Measurements from ENCODE around the gene CMSS1. TPM values are rescaled to one million over a fixed set of nuclear protein-coding genes. Genes with fewer than 3 reads are reported as not detected.
A peak's percentile ranks its signal among the peaks of the same experiment; 100 is the strongest.

Gene CMSS1
- total RNA-seq, 1 experiment from 2014 or later: 86.3 TPM

GRCh38 chr3:99895703-99896441, 78.2 kb downstream of the CMSS1 start:
- Histone ChIP-seq H3K9me3 (ENCODE audit: control insufficient read depth, insufficient read depth, low read depth, low read length) (no peaks in the 10 kb centered on the region), H3K4me3 (ENCODE audit: low read depth in 2 of 2, low read length in 2 of 2) (no peak overlapping the region), H3K27me3 (ENCODE audit: control insufficient read depth, insufficient read depth, low read length) (no peaks in the 10 kb centered on the region), H3K36me3 (ENCODE audit: control insufficient read depth, insufficient read depth, low read length) (no peaks in the 10 kb centered on the region), H3K4me1 (ENCODE audit: control insufficient read depth, insufficient read depth, low read length) (peaks cover 15% of the 10 kb centered on the region), H3K27ac (ENCODE audit: low read length) (peak overlapping the region; percentile 40; the same call in 1 of the 2 replicates)
- intact Hi-C loops (cut with micrococcal nuclease; ENCODE audit: unreplicated experiment) (no loop called here), in situ Hi-C loops (cut with HindIII; ENCODE audit: low pct_unique_long_range_greater_than_20kb, low sequenced_read_pairs) (no loop called here)
- CTCF ChIA-PET: no interaction called here
- POLR2A ChIA-PET: no interaction called here
- peak; percentile 90 for ATAC-seq
- no TSS peak for BruUV-seq (replicated peaks)
- TF ChIP-seq TCF7L2 (IDR thresholded peaks at IDR 0.05; ENCODE audit: low read depth, low read length) (no peak), CTCF (IDR thresholded peaks at IDR 0.05) (no peak), REST (IDR thresholded peaks at IDR 0.05; ENCODE audit: insufficient read depth in 1 of 2, low read depth in 2 of 2, low read length in 1 of 2) (no peak), SIN3A (IDR thresholded peaks at IDR 0.05; ENCODE audit: borderline replicate concordance, insufficient read depth, low read depth, low read length) (no peak), POLR2AphosphoS5 (IDR thresholded peaks at IDR 0.05; ENCODE audit: low read depth, low read length) (no peak)
- peak; percentile 65 for DNase-seq (ENCODE audit: low read depth, low spot score)

GRCh38 chr3:99896482-99896881, 78.8 kb downstream of the CMSS1 start:
- ChIA-PET POLR2A (no interaction called here), CTCF (no interaction called here)
- intact Hi-C loops (cut with micrococcal nuclease; ENCODE audit: unreplicated experiment): no loop called here
- no TSS peak for BruUV-seq (replicated peaks)
- Histone ChIP-seq H3K9me3 (ENCODE audit: control insufficient read depth, insufficient read depth, low read depth, low read length) (no peaks in the 10 kb centered on the region), H3K4me1 (ENCODE audit: control insufficient read depth, insufficient read depth, low read length) (peaks cover 20% of the 10 kb centered on the region), H3K4me3 (ENCODE audit: low read depth in 2 of 2, low read length in 2 of 2) (no peak overlapping the region), H3K27ac (ENCODE audit: low read length) (peak overlapping the region; percentile 40; the same call in 1 of the 2 replicates), H3K27me3 (ENCODE audit: control insufficient read depth, insufficient read depth, low read length) (no peaks in the 10 kb centered on the region), H3K36me3 (ENCODE audit: control insufficient read depth, insufficient read depth, low read length) (no peaks in the 10 kb centered on the region)
- in situ Hi-C loops (cut with HindIII; ENCODE audit: low pct_unique_long_range_greater_than_20kb, low sequenced_read_pairs): no loop called here
- DNase-seq (ENCODE audit: low read depth, low spot score) (no peak), ATAC-seq (no peak)
- no peak for TF ChIP-seq POLR2AphosphoS5 (IDR thresholded peaks at IDR 0.05; ENCODE audit: low read depth, low read length)
- no peak for TF ChIP-seq TCF7L2 (IDR thresholded peaks at IDR 0.05; ENCODE audit: low read depth, low read length)
- TF ChIP-seq SIN3A (IDR thresholded peaks at IDR 0.05; ENCODE audit: borderline replicate concordance, insufficient read depth, low read depth, low read length): no peak

GRCh38 chr3:99899603-99900002, 81.9 kb downstream of the CMSS1 start:
- intact Hi-C loops (cut with micrococcal nuclease; ENCODE audit: unreplicated experiment): no loop called here
- POLR2A ChIA-PET: no interaction called here
- Histone ChIP-seq H3K9me3 (ENCODE audit: control insufficient read depth, insufficient read depth, low read depth, low read length) (no peaks in the 10 kb centered on the region), H3K4me1 (ENCODE audit: control insufficient read depth, insufficient read depth, low read length) (peaks cover 27% of the 10 kb centered on the region), H3K27me3 (ENCODE audit: control insufficient read depth, insufficient read depth, low read length) (no peaks in the 10 kb centered on the region), H3K4me3 (ENCODE audit: low read depth in 2 of 2, low read length in 2 of 2) (no peak overlapping the region), H3K36me3 (ENCODE audit: control insufficient read depth, insufficient read depth, low read length) (no peaks in the 10 kb centered on the region), H3K27ac (ENCODE audit: low read length) (no peak overlapping the region)
- DNase-seq (ENCODE audit: low read depth, low spot score) (no peak), ATAC-seq (no peak)
- TF ChIP-seq POLR2AphosphoS5 (IDR thresholded peaks at IDR 0.05; ENCODE audit: low read depth, low read length) (no peak), CTCF (IDR thresholded peaks at IDR 0.05) (no peak), REST (IDR thresholded peaks at IDR 0.05; ENCODE audit: insufficient read depth in 1 of 2, low read depth in 2 of 2, low read length in 1 of 2) (no peak), TCF7L2 (IDR thresholded peaks at IDR 0.05; ENCODE audit: low read depth, low read length) (no peak), SIN3A (IDR thresholded peaks at IDR 0.05; ENCODE audit: borderline replicate concordance, insufficient read depth, low read depth, low read length) (no peak)
- CTCF ChIA-PET: no interaction called here
- in situ Hi-C loops (cut with HindIII; ENCODE audit: low pct_unique_long_range_greater_than_20kb, low sequenced_read_pairs): no loop called here
- no TSS peak for BruUV-seq (replicated peaks)
